ENCODE measurements around the gene ADORA1. TPM values are rescaled to one million over a fixed set of nuclear protein-coding genes. Genes with fewer than 3 reads are reported as not detected.

ADORA1 gene
- total and polyA plus RNA-seq, 2 donors from 2014 or later: 4.9 to 21.2 TPM

DNA sequence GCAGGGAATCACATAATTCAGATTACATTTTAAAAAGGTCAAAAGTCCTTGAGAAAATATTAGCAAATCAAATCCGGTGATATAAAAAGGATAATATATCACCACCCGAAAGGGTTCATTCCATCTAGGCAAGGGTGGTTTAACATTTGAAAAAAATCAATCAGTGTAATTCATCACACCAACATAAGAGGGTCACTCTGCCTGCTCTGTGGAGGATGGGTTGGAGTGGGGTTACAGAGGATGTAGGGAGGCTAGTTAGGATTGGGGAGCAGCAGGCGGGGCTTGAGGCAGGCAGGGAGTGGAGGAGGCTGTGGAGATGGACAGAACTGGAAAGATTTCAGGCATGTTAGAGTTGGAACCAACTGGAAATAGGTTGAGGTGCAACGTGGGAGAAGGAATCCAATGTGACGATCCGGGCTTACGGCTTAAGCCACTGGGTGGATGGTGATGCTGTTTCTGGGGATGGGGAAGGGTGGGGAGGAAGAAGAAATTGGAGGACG lies 12.5 kb downstream of the ADORA1 start:
- Histone ChIP-seq H3K9me3 (ENCODE audit: control insufficient read depth in 2 of 3, insufficient read depth in 1 of 3, low read length in 3 of 3) (no peaks in the 10 kb centered on the region), H3K36me3 (ENCODE audit: control insufficient read depth in 2 of 3, insufficient read depth in 3 of 3, low read length in 3 of 3) (no peaks in the 10 kb centered on the region), H3K27me3 (ENCODE audit: control insufficient read depth, insufficient read depth, low read length) (no peaks in the 10 kb centered on the region), H3K27ac (ENCODE audit: low read depth in 2 of 2, low read length in 2 of 2) (no peak overlapping the region), H3K4me3 (ENCODE audit: low read length in 3 of 3) (no peak overlapping the region), H3K9ac (ENCODE audit: low read length in 3 of 3) (no peak overlapping the region), H3K4me1 (ENCODE audit: control insufficient read depth in 2 of 3, insufficient read depth in 2 of 3, low read depth in 1 of 3, low read length in 3 of 3) (no peaks in the 10 kb centered on the region)
- DNase-seq: peak in 1 of 5 donors; percentile 11
- FAIRE-seq: no peak
- intact Hi-C loops (cut with DNase I): no loop called here
- TF ChIP-seq, protein P1, sequence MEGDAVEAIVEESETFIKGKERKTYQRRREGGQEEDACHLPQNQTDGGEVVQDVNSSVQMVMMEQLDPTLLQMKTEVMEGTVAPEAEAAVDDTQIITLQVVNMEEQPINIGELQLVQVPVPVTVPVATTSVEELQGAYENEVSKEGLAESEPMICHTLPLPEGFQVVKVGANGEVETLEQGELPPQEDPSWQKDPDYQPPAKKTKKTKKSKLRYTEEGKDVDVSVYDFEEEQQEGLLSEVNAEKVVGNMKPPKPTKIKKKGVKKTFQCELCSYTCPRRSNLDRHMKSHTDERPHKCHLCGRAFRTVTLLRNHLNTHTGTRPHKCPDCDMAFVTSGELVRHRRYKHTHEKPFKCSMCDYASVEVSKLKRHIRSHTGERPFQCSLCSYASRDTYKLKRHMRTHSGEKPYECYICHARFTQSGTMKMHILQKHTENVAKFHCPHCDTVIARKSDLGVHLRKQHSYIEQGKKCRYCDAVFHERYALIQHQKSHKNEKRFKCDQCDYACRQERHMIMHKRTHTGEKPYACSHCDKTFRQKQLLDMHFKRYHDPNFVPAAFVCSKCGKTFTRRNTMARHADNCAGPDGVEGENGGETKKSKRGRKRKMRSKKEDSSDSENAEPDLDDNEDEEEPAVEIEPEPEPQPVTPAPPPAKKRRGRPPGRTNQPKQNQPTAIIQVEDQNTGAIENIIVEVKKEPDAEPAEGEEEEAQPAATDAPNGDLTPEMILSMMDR (IDR thresholded peaks at IDR 0.05; ENCODE audit: borderline replicate concordance, extremely low read depth, insufficient read depth): no peak

DNA sequence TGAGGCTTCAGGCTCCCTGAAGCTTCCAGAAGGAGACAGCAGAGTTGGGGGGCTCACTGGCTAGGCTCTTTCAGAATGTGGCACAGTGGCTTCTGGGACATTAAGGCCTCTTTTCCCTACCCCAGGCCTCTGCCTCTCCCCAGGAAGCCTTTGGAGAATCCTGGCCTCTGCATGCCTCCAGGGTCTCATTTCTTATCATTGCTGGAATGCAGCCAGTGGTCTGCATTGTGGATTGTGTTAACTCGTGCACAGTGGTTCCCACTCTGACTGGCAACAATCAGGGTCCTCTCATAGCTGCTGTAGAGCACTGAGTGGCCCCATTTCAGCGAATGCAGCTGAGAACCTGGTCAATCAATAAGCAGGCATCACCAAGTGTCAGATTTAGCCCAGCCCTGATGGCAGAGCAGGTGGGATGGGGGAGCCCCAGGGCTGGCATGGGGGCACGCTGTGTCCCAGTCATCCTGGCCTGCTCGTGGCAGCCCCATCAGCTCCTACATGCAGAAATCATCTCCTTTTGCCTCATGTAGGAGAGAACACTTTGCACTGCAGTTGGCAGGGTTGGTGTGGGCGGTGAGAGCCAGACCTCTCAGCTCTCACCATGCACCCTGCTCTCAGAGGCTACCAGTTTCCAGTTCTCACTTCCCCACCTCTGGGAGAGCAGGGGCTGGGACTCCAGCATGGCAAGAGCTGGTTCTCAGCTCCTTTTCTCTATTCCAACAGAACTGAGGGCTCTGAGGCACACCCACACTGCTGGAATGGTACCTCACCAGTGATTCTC lies 13.4 kb downstream of the ADORA1 start:
- Histone ChIP-seq H3K4me1 (ENCODE audit: control insufficient read depth in 2 of 3, insufficient read depth in 2 of 3, low read depth in 1 of 3, low read length in 3 of 3) (no peaks in the 10 kb centered on the region), H3K4me3 (ENCODE audit: low read length in 3 of 3) (no peak overlapping the region), H3K27ac (ENCODE audit: low read depth in 2 of 2, low read length in 2 of 2) (no peak overlapping the region), H3K9me3 (ENCODE audit: control insufficient read depth in 2 of 3, insufficient read depth in 1 of 3, low read length in 3 of 3) (no peaks in the 10 kb centered on the region), H3K9ac (ENCODE audit: low read length in 3 of 3) (no peak overlapping the region), H3K36me3 (ENCODE audit: control insufficient read depth in 2 of 3, insufficient read depth in 3 of 3, low read length in 3 of 3) (no peaks in the 10 kb centered on the region), H3K27me3 (ENCODE audit: control insufficient read depth, insufficient read depth, low read length) (no peaks in the 10 kb centered on the region)
- no peak for FAIRE-seq
- intact Hi-C loops (cut with DNase I): no loop called here
- peak in 1 of 5 donors; percentile 48 for DNase-seq
- TF ChIP-seq, protein P1 (IDR thresholded peaks at IDR 0.05; ENCODE audit: borderline replicate concordance, extremely low read depth, insufficient read depth): no peak

GRCh38 chr1:203142124-203142523 lies 14.6 kb downstream of the ADORA1 start:
- intact Hi-C loops (cut with DNase I): no loop called here
- no peak overlapping the region for H3K27ac ChIP-seq (ENCODE audit: low read depth in 2 of 2, low read length in 2 of 2)
- H3K4me1 ChIP-seq (ENCODE audit: control insufficient read depth in 2 of 3, insufficient read depth in 2 of 3, low read depth in 1 of 3, low read length in 3 of 3): no peaks in the 10 kb centered on the region
- DNase-seq (peak in 1 of 5 donors; percentile 8), FAIRE-seq (no peak)
- H3K9me3 ChIP-seq (ENCODE audit: control insufficient read depth in 2 of 3, insufficient read depth in 1 of 3, low read length in 3 of 3): no peaks in the 10 kb centered on the region
- H3K36me3 ChIP-seq (ENCODE audit: control insufficient read depth in 2 of 3, insufficient read depth in 3 of 3, low read length in 3 of 3): no peaks in the 10 kb centered on the region
- no peaks in the 10 kb centered on the region for H3K27me3 ChIP-seq (ENCODE audit: control insufficient read depth, insufficient read depth, low read length)
- TF ChIP-seq, protein P1 (IDR thresholded peaks at IDR 0.05; ENCODE audit: borderline replicate concordance, extremely low read depth, insufficient read depth): no peak
- H3K9ac ChIP-seq (ENCODE audit: low read length in 3 of 3): no peak overlapping the region
- no peak overlapping the region for H3K4me3 ChIP-seq (ENCODE audit: low read length in 3 of 3)
